ENCODE data around the gene OLA1.

- TF ChIP-seq ZNF274 (IDR thresholded peaks at IDR 0.05; ENCODE audit: low read depth, low read length), result no peak
- TF ChIP-seq SUZ12 (IDR thresholded peaks at IDR 0.05; ENCODE audit: extremely low read depth, insufficient read depth, insufficient read length), result no peak
Observed at GRCh38 chr2:174024524-174025270, 223.6 kb downstream of the OLA1 start.
